PC-3 (cell line): ENCODE measurements around the gene TTC28. TPM values are rescaled to one million over a fixed set of nuclear protein-coding genes. Genes with fewer than 3 reads are reported as not detected.
"Not testable (repeated sequence)": the region's sequence is repeated elsewhere in the genome, so short reads cannot be mapped to it uniquely, and the experiment has no call there.

ENCODE experiments used
- ATAC-seq: fragments of 200-7000 bp; cut with Tn5 transposase; 2 replicates; pipeline ENCODE4 v1.9.1; 2020; ENCODE audit warnings: mild to moderate bottlenecking, moderate library complexity
- BruUV-seq: library from RNA; stranded (reverse); fragments of 400-500 nt; replicated peaks from 2 replicates; lab custom pipeline; 2021; lab: Mats Ljungman, UMichigan
- CTCF ChIA-PET: fragments of 300-600 bp; sonication (Branson Sonifier 250); formaldehyde crosslinking; loops from one replicate; lab custom pipeline; 2022; ENCODE audit warnings: antibody characterized with exemption; lab: Charles Lee
- POLR2A ChIA-PET: fragments of 300-600 bp; sonication (Branson Sonifier 250); formaldehyde crosslinking; loops from one replicate; lab custom pipeline; 2022; ENCODE audit warnings: antibody characterized with exemption; ENCODE audit not compliant: unreplicated experiment; lab: Charles Lee
- DNase-seq: peaks from one replicate; pipeline ENCODE4 v3.0.0-alpha.2; 2015
- H2AFZ ChIP-seq: fragments of 300-600 bp; sonication (generic); 2 replicates; pipeline ENCODE4 v1.6.0; 2016; ENCODE audit warnings: antibody characterized with exemption, low read length
- H3F3A ChIP-seq: fragments of 300-600 bp; sonication (generic); one replicate; pipeline ENCODE4 v1.6.0; 2017; ENCODE audit warnings: antibody characterized with exemption, low read length, control low read depth, mild to moderate bottlenecking; ENCODE audit not compliant: unreplicated experiment
- H3K27ac ChIP-seq: fragments of 300-600 bp; sonication (generic); 2 replicates; pipeline ENCODE4 v1.5.1; 2016; ENCODE audit warnings: mild to moderate bottlenecking, low read length
- H3K27me3 ChIP-seq: fragments of 300-600 bp; sonication (generic); 2 replicates; pipeline ENCODE4 v1.6.1; 2016; ENCODE audit warnings: low read length, mixed read lengths
- H3K36me3 ChIP-seq: fragments of 300-600 bp; sonication (generic); 2 replicates; pipeline ENCODE4 v1.6.1; 2016; ENCODE audit warnings: low read depth, mixed run types, low read length, mixed read lengths
- H3K4me1 ChIP-seq: fragments of 300-600 bp; sonication (generic); 2 replicates; pipeline ENCODE4 v1.5.1; 2016; ENCODE audit warnings: low read length; ENCODE audit not compliant: insufficient read depth
- H3K4me2 ChIP-seq: fragments of 300-600 bp; sonication (generic); 2 replicates; pipeline ENCODE4 v1.6.0; 2016; ENCODE audit warnings: low read length
- H3K4me3 ChIP-seq: fragments of 300-600 bp; sonication (generic); 2 replicates; pipeline ENCODE4 v1.5.1; 2016; ENCODE audit warnings: mild to moderate bottlenecking, low read length, mixed read lengths
- H3K79me2 ChIP-seq: fragments of 300-600 bp; sonication (generic); 2 replicates; pipeline ENCODE4 v1.6.1; 2017; ENCODE audit warnings: low read length, mixed read lengths
- H3K9ac ChIP-seq: fragments of 300-600 bp; sonication (generic); 2 replicates; pipeline ENCODE4 v1.6.0; 2016; ENCODE audit warnings: mild to moderate bottlenecking, low read length
- H3K9me2 ChIP-seq: fragments of 300-600 bp; sonication (generic); replicated peaks from 2 replicates; pipeline ENCODE4 v1.6.1; 2016; ENCODE audit warnings: mixed run types, low read length, mixed read lengths
- H3K9me3 ChIP-seq: fragments of 300-600 bp; sonication (generic); 2 replicates; pipeline ENCODE4 v1.6.1; 2016; ENCODE audit warnings: low read length, mixed read lengths
- H4K20me1 ChIP-seq: fragments of 300-600 bp; sonication (generic); 2 replicates; pipeline ENCODE4 v1.6.1; 2016; ENCODE audit warnings: low read length, mixed read lengths
- EZH2 ChIP-seq: fragments of 300-600 bp; sonication (generic); IDR thresholded peaks from one replicate; pipeline ENCODE4 v1.6.1; 2017; ENCODE audit warnings: antibody characterized with exemption, mild to moderate bottlenecking, low read length; ENCODE audit not compliant: unreplicated experiment
- EZH2phosphoT487 ChIP-seq: fragments of 300-600 bp; sonication (generic); IDR thresholded peaks from 2 replicates; pipeline ENCODE4 v1.6.1; 2018; ENCODE audit warnings: mild to moderate bottlenecking, antibody characterized with exemption, low read length, borderline replicate concordance
- intact Hi-C: fragments of 100-400 bp; cut with micrococcal nuclease; formaldehyde crosslinking; loops from 2 replicates; pipeline ENCODE4 v1.9.0; 2023
- total RNA-seq: library from RNA; depleted of rRNA; stranded (reverse); fragments of >200 nt; gene quantifications from 2 replicates; pipeline ENCODE4 v1.2.3, GENCODE V29; 2014
- TF ChIP-seq, protein P1 (sequence below): fragments of 300-600 bp; sonication (generic); conservative IDR thresholded peaks from 2 replicates; pipeline ENCODE4 v1.5.1; 2017; ENCODE audit warnings: antibody characterized with exemption, low read depth, mild to moderate bottlenecking, low read length

The TTC28 gene
- total RNA-seq, 1 experiment from 2014 or later: 6.3 TPM

DNA sequence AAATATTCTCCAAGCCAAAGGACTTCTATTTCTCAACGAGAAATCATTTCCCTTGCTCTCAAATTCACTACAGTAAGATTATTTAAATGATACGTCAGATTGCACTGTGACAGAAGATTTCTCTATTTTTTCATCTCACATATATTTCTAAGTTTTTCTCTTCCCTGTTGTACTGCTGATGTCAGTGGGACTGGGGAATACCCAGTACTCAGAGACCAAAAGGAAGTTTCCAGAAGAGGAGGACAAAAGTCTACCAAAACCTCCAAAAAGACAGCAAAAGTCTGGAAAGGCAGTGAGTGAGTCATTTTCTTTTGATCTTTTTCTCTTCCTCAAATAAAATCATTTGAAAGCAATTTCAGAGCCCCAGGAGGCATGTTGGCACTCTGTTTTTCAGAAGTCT is 610.8 kb downstream of the TTC28 start:
- ChIA-PET CTCF (no interaction called here), POLR2A (no interaction called here)
- no peak for DNase-seq
- Histone ChIP-seq H3K9ac (no peak overlapping the region), H3K79me2 (no peaks in the 10 kb centered on the region), H3K4me3 (no peak overlapping the region), H3K4me2 (no peak overlapping the region), H3K9me3 (no peaks in the 10 kb centered on the region), H3K27me3 (no peaks in the 10 kb centered on the region), H3K36me3 (no peaks in the 10 kb centered on the region), H3K4me1 (no peaks in the 10 kb centered on the region), H2AFZ (no peak overlapping the region), H3K27ac (no peak overlapping the region), H3F3A (no peaks in the 10 kb centered on the region), H3K9me2 (no peaks in the 10 kb centered on the region), H4K20me1 (no peaks in the 10 kb centered on the region)
- TF ChIP-seq EZH2phosphoT487 (no peak), EZH2 (no peak)
- TF ChIP-seq, protein P1, sequence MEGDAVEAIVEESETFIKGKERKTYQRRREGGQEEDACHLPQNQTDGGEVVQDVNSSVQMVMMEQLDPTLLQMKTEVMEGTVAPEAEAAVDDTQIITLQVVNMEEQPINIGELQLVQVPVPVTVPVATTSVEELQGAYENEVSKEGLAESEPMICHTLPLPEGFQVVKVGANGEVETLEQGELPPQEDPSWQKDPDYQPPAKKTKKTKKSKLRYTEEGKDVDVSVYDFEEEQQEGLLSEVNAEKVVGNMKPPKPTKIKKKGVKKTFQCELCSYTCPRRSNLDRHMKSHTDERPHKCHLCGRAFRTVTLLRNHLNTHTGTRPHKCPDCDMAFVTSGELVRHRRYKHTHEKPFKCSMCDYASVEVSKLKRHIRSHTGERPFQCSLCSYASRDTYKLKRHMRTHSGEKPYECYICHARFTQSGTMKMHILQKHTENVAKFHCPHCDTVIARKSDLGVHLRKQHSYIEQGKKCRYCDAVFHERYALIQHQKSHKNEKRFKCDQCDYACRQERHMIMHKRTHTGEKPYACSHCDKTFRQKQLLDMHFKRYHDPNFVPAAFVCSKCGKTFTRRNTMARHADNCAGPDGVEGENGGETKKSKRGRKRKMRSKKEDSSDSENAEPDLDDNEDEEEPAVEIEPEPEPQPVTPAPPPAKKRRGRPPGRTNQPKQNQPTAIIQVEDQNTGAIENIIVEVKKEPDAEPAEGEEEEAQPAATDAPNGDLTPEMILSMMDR: no peak
- BruUV-seq: no TSS peak
- intact Hi-C loops: no loop called here
- ATAC-seq: no peak

DNA sequence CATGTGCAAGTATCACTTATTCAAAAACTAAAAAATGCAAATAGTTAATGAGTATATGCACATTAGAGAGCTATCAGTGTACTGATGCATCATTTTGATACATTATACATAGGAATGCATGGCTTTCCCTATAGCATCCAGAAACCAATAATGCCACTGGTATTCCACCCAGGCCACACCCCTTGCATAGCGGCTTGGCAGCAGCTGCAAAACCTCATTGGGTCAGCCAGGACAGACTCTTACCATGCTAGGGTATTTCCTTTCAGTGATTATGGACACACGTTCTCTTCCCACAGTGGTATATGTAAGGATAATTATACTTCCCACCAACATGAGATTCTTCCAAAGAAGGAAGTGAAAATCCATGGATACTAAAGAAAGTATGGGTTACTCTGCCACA is 614.7 kb downstream of the TTC28 start:
- no peak overlapping the region for H2AFZ ChIP-seq
- no peaks in the 10 kb centered on the region for H3K9me3 ChIP-seq
- no peak overlapping the region for H3K4me3 ChIP-seq
- ChIA-PET CTCF (no interaction called here), POLR2A (interaction anchor here (0.6 kb wide), 1 partner anchor 821 kb away, joined by 3 read pairs; no protein-coding TSS in a partner anchor)
- H3K9ac ChIP-seq: no peak overlapping the region
- H3K27me3 ChIP-seq: no peaks in the 10 kb centered on the region
- no peaks in the 10 kb centered on the region for H3K36me3 ChIP-seq
- no peaks in the 10 kb centered on the region for H3F3A ChIP-seq
- no peaks in the 10 kb centered on the region for H3K9me2 ChIP-seq
- H3K4me2 ChIP-seq: no peak overlapping the region
- TF ChIP-seq, protein P1: no peak
- TF ChIP-seq EZH2phosphoT487 (no peak), EZH2 (no peak)
- H3K4me1 ChIP-seq: no peaks in the 10 kb centered on the region
- H4K20me1 ChIP-seq: no peaks in the 10 kb centered on the region
- DNase-seq (no peak), ATAC-seq (no peak)
- no peak overlapping the region for H3K27ac ChIP-seq
- no peaks in the 10 kb centered on the region for H3K79me2 ChIP-seq
- BruUV-seq: no TSS peak
- intact Hi-C loops: no loop called here

DNA sequence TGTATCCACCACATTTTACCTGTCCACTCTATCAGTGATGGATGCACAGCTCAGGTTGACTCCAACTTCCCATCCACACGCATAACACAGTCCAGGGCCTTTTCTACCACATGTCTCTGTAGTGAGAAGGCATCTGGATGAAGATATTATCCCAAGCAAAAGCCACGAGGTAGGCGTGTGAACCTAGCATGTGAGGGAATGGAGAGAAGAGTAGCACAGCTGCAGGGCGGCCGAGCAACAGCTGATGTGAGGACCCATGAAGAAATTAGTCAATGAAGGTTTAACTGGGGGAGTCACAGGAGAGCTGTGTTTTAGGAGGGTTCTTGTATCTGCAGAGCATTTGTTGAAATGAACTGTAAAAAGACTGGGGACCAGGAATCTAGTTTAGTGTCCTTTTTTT is 616.0 kb downstream of the TTC28 start:
- Histone ChIP-seq H3K9me2 (no peaks in the 10 kb centered on the region), H3K4me3 (no peak overlapping the region), H3K4me1 (no peaks in the 10 kb centered on the region), H3K27me3 (no peaks in the 10 kb centered on the region), H3K9me3 (no peaks in the 10 kb centered on the region), H3K9ac (no peak overlapping the region), H3K36me3 (no peaks in the 10 kb centered on the region), H3K79me2 (no peaks in the 10 kb centered on the region), H2AFZ (no peak overlapping the region), H3K4me2 (no peak overlapping the region), H4K20me1 (no peaks in the 10 kb centered on the region), H3K27ac (no peak overlapping the region), H3F3A (no peaks in the 10 kb centered on the region)
- no peak for ATAC-seq
- no TSS peak for BruUV-seq
- POLR2A ChIA-PET: no interaction called here
- no peak for DNase-seq
- TF ChIP-seq, protein P1: no peak
- no peak for TF ChIP-seq EZH2phosphoT487
- no peak for TF ChIP-seq EZH2
- CTCF ChIA-PET: no interaction called here
- intact Hi-C loops: no loop called here

DNA sequence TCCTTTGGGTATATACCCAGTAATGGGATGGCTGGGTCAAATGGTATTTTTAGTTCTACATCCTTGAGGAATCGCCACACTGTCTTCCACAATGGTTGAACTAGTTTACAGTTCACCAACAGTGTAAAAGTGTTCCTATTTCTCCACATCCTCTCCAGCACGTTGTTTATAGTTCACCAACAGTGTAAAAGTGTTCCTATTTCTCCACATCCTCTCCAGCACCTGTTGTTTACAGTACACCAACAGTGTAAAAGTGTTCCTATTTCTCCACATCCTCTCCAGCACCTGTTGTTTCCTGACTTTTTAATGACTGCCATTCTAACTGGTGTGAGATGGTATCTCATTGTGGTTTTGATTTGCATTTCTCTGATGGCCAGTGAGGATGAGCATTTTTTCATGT is 619.0 kb downstream of the TTC28 start:
- not testable (repeated sequence) for H4K20me1 ChIP-seq

More for the DNA sequence above, 619.0 kb downstream of the TTC28 start:
- intact Hi-C loops, H3K9me2 ChIP-seq, DNase-seq, H3K9me3 ChIP-seq, H3K4me3 ChIP-seq, H3K79me2 ChIP-seq, CTCF ChIA-PET, H3K27ac ChIP-seq, BruUV-seq, H3K9ac ChIP-seq, H3K4me2 ChIP-seq, H3F3A ChIP-seq, H3K36me3 ChIP-seq, POLR2A ChIA-PET, ATAC-seq, H3K27me3 ChIP-seq, H3K4me1 ChIP-seq, H2AFZ ChIP-seq: not testable (repeated sequence)
